ENCODE results near the gene CAMK2D.

DNA sequence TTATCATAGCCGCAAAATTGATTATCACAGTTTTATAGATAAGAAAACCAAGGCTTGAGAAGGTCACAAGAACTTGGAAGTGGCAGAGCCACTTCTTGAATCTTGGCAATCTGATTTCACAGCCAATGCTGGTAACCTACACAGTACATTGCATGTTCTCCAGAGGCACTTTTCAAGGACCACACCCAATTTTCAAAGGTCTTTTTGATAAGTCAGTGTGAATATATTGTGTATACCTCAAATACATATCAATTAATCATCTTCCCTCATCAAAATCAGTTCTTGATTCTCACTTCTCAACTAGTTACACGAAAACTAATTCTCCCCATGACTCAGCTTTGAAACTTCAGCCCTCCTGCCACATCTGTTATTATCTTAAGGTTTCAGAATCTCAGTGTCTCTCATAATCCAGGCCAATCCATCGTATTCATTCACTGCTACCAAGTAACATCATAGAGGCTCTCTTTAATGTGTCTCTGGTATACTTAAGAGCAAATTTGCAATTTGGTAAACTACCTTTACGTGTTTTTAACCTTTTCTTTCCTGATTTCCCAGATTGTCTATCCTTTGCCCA is 16.8 kb downstream of the CAMK2D start:
- TF ChIP-seq, protein P1, sequence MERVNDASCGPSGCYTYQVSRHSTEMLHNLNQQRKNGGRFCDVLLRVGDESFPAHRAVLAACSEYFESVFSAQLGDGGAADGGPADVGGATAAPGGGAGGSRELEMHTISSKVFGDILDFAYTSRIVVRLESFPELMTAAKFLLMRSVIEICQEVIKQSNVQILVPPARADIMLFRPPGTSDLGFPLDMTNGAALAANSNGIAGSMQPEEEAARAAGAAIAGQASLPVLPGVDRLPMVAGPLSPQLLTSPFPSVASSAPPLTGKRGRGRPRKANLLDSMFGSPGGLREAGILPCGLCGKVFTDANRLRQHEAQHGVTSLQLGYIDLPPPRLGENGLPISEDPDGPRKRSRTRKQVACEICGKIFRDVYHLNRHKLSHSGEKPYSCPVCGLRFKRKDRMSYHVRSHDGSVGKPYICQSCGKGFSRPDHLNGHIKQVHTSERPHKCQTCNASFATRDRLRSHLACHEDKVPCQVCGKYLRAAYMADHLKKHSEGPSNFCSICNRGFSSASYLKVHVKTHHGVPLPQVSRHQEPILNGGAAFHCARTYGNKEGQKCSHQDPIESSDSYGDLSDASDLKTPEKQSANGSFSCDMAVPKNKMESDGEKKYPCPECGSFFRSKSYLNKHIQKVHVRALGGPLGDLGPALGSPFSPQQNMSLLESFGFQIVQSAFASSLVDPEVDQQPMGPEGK (CRISPR knock-in tag; IDR thresholded peaks at IDR 0.05; ENCODE audit: borderline replicate concordance), result no peak
- TF ChIP-seq ZNF8 (CRISPR knock-in tag; IDR thresholded peaks at IDR 0.05) (no peak), CSDC2 (CRISPR knock-in tag; IDR thresholded peaks at IDR 0.05) (no peak), ZFP3 (CRISPR knock-in tag; IDR thresholded peaks at IDR 0.05) (no peak), POU6F1 (CRISPR knock-in tag; IDR thresholded peaks at IDR 0.05; ENCODE audit: borderline replicate concordance, low read depth) (no peak), ESRRG (CRISPR knock-in tag; IDR thresholded peaks at IDR 0.05) (no peak)
